DMS 273 (cell line): ENCODE measurements around the gene PIWIL1.

Experiments used
- DNase-seq: peaks from one replicate; lab custom pipeline; 2025; ENCODE audit not compliant: unreplicated experiment; lab: John Stamatoyannopoulos, UW

PIWIL1 gene

GRCh38 chr12:130337488-130338303, at the start of gene PIWIL1:
Gene PIWIL1 (plus strand): TSS chr12:130337887. CDS start chr12:130342592, 4,705 bp downstream.
- DNase-seq: no peak

DNA sequence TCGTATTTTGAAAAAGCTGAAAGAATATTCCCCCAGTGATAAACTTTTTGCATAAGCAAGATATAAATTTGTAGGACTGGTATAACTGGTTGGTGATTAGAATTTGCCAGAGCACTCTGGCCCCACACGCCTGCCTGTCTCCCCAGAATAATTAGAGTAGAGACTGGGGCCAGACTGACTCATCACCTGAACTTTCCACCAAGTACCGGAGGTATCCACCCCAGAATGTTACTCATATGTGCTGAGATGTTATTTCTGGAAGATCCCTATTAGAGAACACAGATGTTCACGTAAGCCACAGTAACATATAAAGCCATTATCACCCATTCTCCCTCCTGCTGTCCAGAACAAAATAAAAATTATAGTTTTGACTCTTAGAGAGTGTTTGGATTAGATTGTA, 49.5 kb upstream of the PIWIL1 start:
- peak; percentile 9 for DNase-seq

DNA sequence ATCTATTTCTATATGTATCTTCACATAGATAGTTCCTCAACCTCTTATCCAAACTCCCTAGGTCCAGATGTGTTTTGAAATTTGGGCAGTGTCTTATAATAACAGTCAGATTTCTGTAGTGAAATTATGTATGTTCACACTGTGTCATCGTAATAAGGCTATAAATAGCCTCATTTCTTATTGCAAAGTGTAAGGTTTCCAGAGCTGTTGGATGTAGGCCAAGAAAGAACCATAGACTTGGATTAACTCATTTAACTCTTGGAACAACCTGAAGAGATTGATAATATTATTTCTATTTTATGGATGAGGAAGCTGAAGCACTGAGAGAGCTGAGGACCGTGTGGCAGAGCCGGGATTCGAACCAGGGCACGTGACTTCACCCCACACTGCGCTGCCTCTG, 49.0 kb upstream of the PIWIL1 start:
- DNase-seq: peak; percentile 39

DNA sequence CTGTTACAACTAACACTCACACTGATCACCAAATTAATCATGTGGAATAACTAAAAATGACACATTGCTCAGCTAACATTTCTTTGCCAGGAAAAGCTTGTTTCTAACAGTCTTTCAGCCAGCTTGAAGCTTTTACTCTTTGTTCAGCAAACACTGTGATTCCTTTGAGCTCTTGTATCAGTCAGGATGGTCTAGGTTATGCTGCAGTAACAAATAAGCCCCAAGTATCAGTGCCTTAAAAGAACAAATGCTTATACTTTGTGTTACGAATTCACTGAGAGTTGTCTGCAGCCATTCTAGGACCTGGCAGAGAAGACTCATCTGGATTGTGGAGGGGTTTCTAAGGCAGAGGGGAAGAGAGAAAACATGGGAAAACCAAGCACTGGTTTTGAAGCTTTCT, 47.6 kb upstream of the PIWIL1 start:
- DNase-seq: no peak

DNA sequence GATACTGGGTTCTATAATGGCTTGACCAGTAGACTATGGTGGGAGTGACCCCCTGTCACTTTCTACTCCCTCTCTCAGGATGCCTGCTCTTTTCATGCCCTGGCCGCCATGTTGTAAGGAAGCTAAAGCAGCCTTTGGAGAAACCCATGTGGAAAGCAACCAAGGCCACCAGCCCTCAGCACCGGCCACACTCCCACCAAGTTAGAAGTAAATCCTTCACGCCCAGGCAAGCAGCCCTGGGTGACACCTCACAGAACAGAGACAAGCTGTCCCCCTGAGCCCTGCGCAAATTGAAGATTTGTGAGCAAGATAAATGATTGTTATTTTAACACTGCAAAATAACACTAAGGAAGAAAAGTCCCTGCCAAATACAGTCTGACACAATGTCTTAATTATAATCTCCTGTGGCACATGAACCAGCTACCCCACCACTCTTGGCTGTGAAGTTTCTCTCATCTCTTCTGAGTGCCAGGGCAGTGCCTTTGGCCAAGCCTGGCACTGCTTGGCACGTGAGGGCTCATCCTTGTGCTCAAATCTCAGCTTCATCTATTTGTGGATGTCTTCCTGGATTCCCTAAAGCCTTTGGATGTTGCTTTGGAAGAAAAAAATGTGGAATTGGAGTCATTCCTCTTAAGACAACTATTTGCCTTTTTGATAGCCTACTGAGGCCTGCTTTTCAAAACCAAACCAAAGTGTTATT, 39.2 kb upstream of the PIWIL1 start:
- DNase-seq: no peak

- no peak for DNase-seq
Measured at GRCh38 chr12:130299574-130299973, 38.1 kb upstream of the PIWIL1 start.

DNA sequence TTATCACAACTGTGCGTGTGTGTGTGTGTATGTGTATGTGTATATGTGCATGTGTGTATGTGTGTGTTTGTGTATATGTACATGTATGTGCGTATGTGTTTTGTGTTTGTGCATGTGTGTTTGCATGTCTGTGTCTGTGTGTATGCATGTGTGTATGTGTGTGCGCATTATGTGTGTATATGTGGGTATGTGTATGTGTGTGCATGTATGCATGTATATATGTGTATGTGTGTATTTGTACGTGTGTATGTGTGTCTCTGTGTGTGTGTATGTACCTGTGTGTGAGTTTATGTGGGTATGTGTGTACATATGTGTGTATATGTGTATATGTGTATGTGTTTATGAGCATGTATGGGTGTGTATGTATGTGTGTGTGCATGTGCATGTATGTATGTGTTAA, 37.6 kb upstream of the PIWIL1 start:
- no peak for DNase-seq

DNA sequence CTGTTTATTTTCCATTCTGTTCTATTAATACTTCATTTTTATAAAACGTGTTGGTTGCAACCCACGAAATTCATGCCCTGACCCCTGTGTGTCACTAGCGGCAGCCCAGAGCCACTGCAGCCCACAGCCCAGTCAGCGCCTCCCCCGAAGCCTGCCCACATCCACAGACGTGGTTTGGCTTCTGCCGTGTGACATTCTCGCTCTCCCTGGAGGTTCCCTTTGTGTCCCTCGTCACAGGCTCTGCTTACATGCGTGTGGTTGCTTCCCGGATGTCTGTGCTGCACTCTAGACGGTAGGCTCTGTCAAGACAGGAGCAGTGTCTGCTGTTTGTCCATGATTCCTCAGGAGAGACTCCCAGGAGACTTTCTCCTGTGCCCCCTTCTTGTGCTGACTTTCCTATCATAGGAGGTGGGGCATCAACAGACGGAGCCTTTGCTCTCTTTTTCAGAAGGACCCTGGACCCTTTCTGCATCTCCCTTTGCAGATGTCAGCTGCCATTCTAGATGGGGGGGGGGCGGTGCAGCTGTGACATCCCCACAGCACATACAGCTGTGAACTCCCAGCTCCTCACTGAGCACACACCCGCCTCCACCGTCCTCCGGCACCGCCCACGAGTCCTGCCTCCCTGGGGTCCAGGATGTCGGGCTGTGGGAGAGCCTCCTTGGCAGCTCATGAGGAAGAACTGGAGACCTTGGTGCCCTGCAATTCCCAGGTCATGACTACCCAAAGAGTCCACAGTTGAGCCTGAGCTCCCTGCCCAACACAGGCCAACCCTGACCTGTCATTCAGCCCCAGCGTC, 36.8 kb upstream of the PIWIL1 start:
- no peak for DNase-seq

GRCh38 chr12:130301559-130301958, 36.1 kb upstream of the PIWIL1 start:
- no peak for DNase-seq

- no peak for DNase-seq
Measured at GRCh38 chr12:130303781-130304180, 33.9 kb upstream of the PIWIL1 start.

GRCh38 chr12:130307859-130308258, 29.8 kb upstream of the PIWIL1 start:
- DNase-seq: no peak

- no peak for DNase-seq
Measured at GRCh38 chr12:130308393-130308792, 29.3 kb upstream of the PIWIL1 start.

DNA sequence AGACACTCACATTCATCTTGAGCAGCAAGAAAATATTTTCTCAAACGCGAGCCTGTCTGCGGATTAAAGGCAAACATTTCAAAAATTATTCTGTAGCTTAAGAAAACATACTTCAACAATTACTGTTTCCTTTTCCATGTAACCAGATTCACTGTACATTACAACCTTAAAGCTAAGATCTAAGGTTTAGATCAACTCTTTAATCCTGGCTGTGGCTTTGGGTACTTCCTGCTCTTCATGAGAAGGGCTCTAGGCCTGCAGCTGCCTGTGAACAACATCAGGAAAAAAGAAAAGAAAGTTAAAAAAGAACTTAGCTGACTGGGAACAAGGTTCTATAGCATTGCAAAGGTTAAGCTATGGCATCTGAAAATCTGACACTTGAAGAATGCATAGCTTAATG, 21.4 kb upstream of the PIWIL1 start:
- no peak for DNase-seq

DNA sequence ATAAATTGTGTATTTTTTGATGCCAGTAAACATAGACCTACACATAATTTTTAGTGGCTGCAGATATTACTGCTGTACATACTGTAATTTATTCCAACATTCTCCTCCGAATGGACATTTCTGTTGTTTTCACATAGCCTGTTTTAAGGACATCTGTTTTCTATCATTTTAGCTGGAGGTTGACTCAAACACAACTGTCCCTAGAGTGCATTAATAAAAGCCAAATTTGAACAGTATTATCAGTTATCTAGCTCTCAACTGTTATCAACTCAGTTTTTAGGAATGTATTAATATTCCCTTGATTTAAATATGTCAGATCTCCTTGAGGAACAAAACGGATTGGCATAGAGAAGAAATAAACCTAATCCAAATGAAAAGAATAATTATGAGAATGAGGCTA, 17.2 kb upstream of the PIWIL1 start:
- no peak for DNase-seq

- no peak for DNase-seq
Measured at GRCh38 chr12:130322263-130322662, 15.4 kb upstream of the PIWIL1 start.

GRCh38 chr12:130330685-130331084, 7.0 kb upstream of the PIWIL1 start:
- DNase-seq: no peak

DNA sequence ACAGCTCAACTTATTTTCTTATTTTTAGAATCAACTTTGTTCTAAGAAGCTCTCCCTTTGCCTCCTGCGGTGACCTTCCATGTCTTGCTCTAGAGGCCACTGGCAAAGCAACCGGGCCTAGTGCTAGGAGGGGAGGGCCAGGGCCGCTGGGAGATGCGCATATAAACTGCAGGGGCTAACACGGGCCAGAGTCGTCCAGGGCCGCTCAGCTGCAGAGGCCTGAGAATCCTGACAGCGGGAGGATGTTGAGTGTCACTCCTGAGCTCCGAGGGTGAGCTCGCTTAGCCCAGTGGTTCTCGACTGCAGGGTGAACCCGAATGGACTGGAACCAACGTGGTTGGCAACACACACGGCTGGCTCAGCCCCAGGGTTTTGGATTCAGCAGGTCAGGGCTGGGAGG, 6.5 kb upstream of the PIWIL1 start:
- DNase-seq: no peak

DNA sequence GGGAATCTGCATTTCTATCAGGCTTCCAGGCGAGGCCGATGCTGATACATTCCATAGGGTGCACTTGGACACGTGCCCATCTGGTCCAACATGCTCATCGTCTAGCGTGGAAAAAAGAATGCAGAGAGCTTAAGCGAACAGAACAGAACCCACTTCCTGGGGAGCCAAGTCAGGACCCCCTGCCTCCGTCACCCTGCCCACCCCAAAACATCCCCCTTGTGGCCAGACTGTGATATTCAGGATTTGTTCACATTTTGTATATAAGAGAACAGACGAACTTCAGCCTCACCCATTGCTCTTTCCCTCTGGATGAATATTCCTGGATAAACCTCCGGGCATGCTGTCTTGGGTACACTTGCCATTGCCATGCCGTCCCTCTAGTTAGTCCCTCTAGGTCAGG, 4.3 kb upstream of the PIWIL1 start:
- peak; percentile 2 for DNase-seq

DNA sequence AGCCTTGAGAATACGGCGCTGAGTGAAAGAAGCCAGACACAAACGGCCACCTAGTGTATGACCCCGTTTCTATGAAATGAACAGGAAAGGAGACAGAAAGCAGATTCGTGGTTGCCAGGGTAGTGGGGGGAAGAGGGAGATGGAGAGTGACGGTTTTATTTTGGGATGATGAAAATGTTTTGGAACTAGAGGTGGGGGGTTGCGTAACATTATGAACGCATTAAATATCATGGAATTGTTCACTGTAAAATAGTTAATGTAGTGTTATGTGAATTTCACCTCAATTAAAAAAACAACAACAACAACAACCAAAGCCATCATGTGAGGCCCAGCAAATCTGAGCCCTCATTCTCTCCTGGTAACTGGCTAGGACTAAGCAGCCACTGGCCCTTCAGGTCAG, 3.3 kb upstream of the PIWIL1 start:
- DNase-seq: no peak

- peak; percentile 54 for DNase-seq
Measured at GRCh38 chr12:130334937-130335336, 2.8 kb upstream of the PIWIL1 start.

- peak; percentile 74 for DNase-seq
Measured at GRCh38 chr12:130335517-130336392, 1.9 kb upstream of the PIWIL1 start.
